PC-9 (cell line): ENCODE measurements around the gene SPDYE2.
"Not testable (repeated sequence)": the region's sequence is repeated elsewhere in the genome, so short reads cannot be mapped to it uniquely, and the experiment has no call there.

Source experiments
- EZH2 ChIP-seq: fragments of 200-600 bp; sonication (generic); IDR thresholded peaks from 2 replicates; pipeline ENCODE4 v1.8.0; 2017; ENCODE audit warnings: antibody characterized with exemption, low read depth
- TF ChIP-seq, protein P1 (sequence below): fragments of 200-600 bp; sonication (generic); conservative IDR thresholded peaks from 2 replicates; pipeline ENCODE4 v1.6.1; 2017; ENCODE audit warnings: mixed run types, antibody characterized with exemption, mild to moderate bottlenecking, moderate library complexity

- TF ChIP-seq, protein P1, sequence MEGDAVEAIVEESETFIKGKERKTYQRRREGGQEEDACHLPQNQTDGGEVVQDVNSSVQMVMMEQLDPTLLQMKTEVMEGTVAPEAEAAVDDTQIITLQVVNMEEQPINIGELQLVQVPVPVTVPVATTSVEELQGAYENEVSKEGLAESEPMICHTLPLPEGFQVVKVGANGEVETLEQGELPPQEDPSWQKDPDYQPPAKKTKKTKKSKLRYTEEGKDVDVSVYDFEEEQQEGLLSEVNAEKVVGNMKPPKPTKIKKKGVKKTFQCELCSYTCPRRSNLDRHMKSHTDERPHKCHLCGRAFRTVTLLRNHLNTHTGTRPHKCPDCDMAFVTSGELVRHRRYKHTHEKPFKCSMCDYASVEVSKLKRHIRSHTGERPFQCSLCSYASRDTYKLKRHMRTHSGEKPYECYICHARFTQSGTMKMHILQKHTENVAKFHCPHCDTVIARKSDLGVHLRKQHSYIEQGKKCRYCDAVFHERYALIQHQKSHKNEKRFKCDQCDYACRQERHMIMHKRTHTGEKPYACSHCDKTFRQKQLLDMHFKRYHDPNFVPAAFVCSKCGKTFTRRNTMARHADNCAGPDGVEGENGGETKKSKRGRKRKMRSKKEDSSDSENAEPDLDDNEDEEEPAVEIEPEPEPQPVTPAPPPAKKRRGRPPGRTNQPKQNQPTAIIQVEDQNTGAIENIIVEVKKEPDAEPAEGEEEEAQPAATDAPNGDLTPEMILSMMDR, result not testable (repeated sequence)
- not testable (repeated sequence) for TF ChIP-seq EZH2
Measured at GRCh38 chr7:102577315-102578240, 26.6 kb downstream of the SPDYE2 start.
